HepG2 (cell line): ENCODE measurements around the gene RFC2. TPM values are rescaled to one million over a fixed set of nuclear protein-coding genes. Genes with fewer than 3 reads are reported as not detected.

ENCODE experiments used
- ATAC-seq: fragments of 200-7000 bp; cut with Tn5 transposase; 3 replicates; pipeline ENCODE4 v1.9.1; 2020; ENCODE audit warnings: mild to moderate bottlenecking, moderate library complexity
- BruUV-seq: library from RNA; stranded (reverse); fragments of 400-500 nt; replicated peaks from 2 replicates; lab custom pipeline; 2021; lab: Mats Ljungman, UMichigan
- CTCF ChIA-PET: fragments of 300-600 bp; formaldehyde crosslinking; extraction: SDS; loops from one replicate; lab custom pipeline; 2021; ENCODE audit warnings: low total read pairs, inconsistent platforms, low intra/inter-chr PET ratio; lab: Yijun Ruan, JAX
- POLR2A ChIA-PET: fragments of 350-600 bp; sonication (Branson Sonifier 250); formaldehyde crosslinking; loops from one replicate; lab custom pipeline; 2020; ENCODE audit warnings: antibody characterized with exemption, inconsistent platforms; lab: Yijun Ruan, JAX
- DNase-seq: peaks from one replicate; pipeline ENCODE4 v3.0.0-alpha.2; 2015; ENCODE audit warnings: low spot score
- FAIRE-seq: peaks from 3 replicates; lab custom pipeline; 2011; peaks lifted over from hg19 to GRCh38; lab: Jason Lieb, UNC
- H2AFZ ChIP-seq: one replicate; pipeline ENCODE4 v1.6.1; 2011; ENCODE audit warnings: low read length, inconsistent platforms
- H3K27ac ChIP-seq: fragments of 300-600 bp; 3 replicates; pipeline ENCODE4 v1.8.0; 2011; ENCODE audit warnings: mixed run types, mild to moderate bottlenecking, mixed read lengths, low read length, inconsistent platforms; ENCODE audit not compliant: insufficient read depth; ENCODE audit errors: extremely low read length
- H3K27me3 ChIP-seq, 2 experiments: fragments of 200-600 bp in 1 of 2; 2 replicates in 1 of 2; 3 replicates in 1 of 2; pipeline versions ENCODE4 v1.6.0 to v1.8.0; 2011; ENCODE audit warnings: low read length in 2 of 2, mild to moderate bottlenecking in 2 of 2, moderate library complexity in 2 of 2, inconsistent platforms in 1 of 2; ENCODE audit not compliant: insufficient read depth in 2 of 2, control insufficient read depth in 1 of 2
- H3K36me3 ChIP-seq, 2 experiments: fragments of 200-600 bp in 1 of 2; replicated peaks in 1 of 2; 2 replicates in 1 of 2; 3 replicates in 1 of 2; pipeline versions ENCODE4 v1.5.1 to v1.8.0; 2011; ENCODE audit warnings: low read length in 2 of 2, inconsistent platforms in 1 of 2; ENCODE audit not compliant: insufficient read depth in 2 of 2, control insufficient read depth in 1 of 2
- H3K4me1 ChIP-seq: 2 replicates; pipeline ENCODE4 v1.5.1; 2012; ENCODE audit warnings: low read length, inconsistent platforms; ENCODE audit not compliant: insufficient read depth
- H3K4me2 ChIP-seq: 2 replicates; pipeline ENCODE4 v1.6.0; 2011; ENCODE audit warnings: low read depth, low read length, inconsistent platforms
- H3K4me3 ChIP-seq, 3 experiments: fragments of 200-600 bp in 1 of 3; sonication (generic), shearing (Covaris generic) in 1 of 3; replicated peaks in 1 of 3; 2 replicates each; pipeline ENCODE4 v1.5.1; 2011 to 2016; ENCODE audit warnings: low read length in 3 of 3, inconsistent platforms in 2 of 3, low read depth in 2 of 3, mild to moderate bottlenecking in 2 of 3, control low read depth in 1 of 3, mixed read lengths in 1 of 3; ENCODE audit not compliant: insufficient read depth in 1 of 3
- H3K79me2 ChIP-seq: one replicate; pipeline ENCODE4 v1.6.1; 2011; ENCODE audit warnings: low read length, inconsistent platforms; ENCODE audit not compliant: insufficient read depth
- H3K9ac ChIP-seq: 2 replicates; pipeline ENCODE4 v1.6.0; 2011; ENCODE audit warnings: mild to moderate bottlenecking, low read depth, low read length, inconsistent platforms; ENCODE audit not compliant: insufficient read depth
- H3K9me3 ChIP-seq: 2 replicates; pipeline ENCODE4 v1.5.1; 2012; ENCODE audit warnings: mild to moderate bottlenecking, low read length
- H4K20me1 ChIP-seq: 2 replicates; pipeline ENCODE4 v1.6.0; 2011; ENCODE audit warnings: inconsistent platforms, mild to moderate bottlenecking, low read length, moderate library complexity; ENCODE audit not compliant: insufficient read depth
- FOXM1 ChIP-seq: sonication (generic); formaldehyde crosslinking; IDR thresholded peaks from 2 replicates; pipeline ENCODE4 v1.5.0; 2020; ENCODE audit warnings: missing genetic modification reagents
- HNRNPH1 ChIP-seq: fragments of 200-400 bp; formaldehyde crosslinking; optimal IDR thresholded peaks from 2 replicates; pipeline ENCODE3; 2017; ENCODE audit warnings: mild to moderate bottlenecking, low read depth, low read length
- KAT2B ChIP-seq: fragments of 150-350 bp; IDR thresholded peaks from 2 replicates; pipeline ENCODE4 v1.6.1; 2014; ENCODE audit warnings: low read depth, low read length, borderline replicate concordance
- MAFF ChIP-seq: IDR thresholded peaks from 2 replicates; pipeline ENCODE4 v1.6.1; 2011; ENCODE audit warnings: low read depth, low read length, improper control_type of control experiment
- MAFK ChIP-seq, 2 experiments: IDR thresholded peaks in 1 of 2; conservative IDR thresholded peaks in 1 of 2; 2 replicates each; pipeline ENCODE4 v1.6.1; 2011; ENCODE audit warnings: improper control_type of control experiment in 2 of 2, low read length in 2 of 2
- NFE2L1 ChIP-seq: sonication (generic); formaldehyde crosslinking; IDR thresholded peaks from 2 replicates; pipeline ENCODE4 v1.4.0; 2020; ENCODE audit warnings: missing genetic modification reagents, mild to moderate bottlenecking, borderline replicate concordance
- RNF2 ChIP-seq: fragments of 450-650 bp; conservative IDR thresholded peaks from 2 replicates; pipeline ENCODE4 v1.6.1; 2016; ENCODE audit warnings: low read depth
- ZNF350 ChIP-seq: sonication (generic); formaldehyde crosslinking; IDR thresholded peaks from 2 replicates; pipeline ENCODE4 v1.4.0; 2020; ENCODE audit warnings: mild to moderate bottlenecking, low read depth, missing genetic modification reagents, borderline replicate concordance
- ZNF883 ChIP-seq: sonication (generic); formaldehyde crosslinking; IDR thresholded peaks from 2 replicates; pipeline ENCODE4 v1.5.1; 2020; ENCODE audit warnings: mild to moderate bottlenecking, missing genetic modification reagents; ENCODE audit errors: not compliant biosample characterization
- WGBS: methylation state at CpG from one replicate; pipeline ENCODE4 v1.1.6; 2017; ENCODE audit warnings: low lambda C conversion rate; 5-methylcytosine and 5-hydroxymethylcytosine counted together
- in situ Hi-C: cut with HindIII; loops from 2 replicates; pipeline ENCODE4 v1.10.0; 2017; ENCODE audit warnings: low pct_unique_long_range_greater_than_20kb; ENCODE audit not compliant: extremely low pct_ligation_motif_present
- intact Hi-C: fragments of 100-400 bp; cut with micrococcal nuclease; formaldehyde crosslinking; loops from one replicate; pipeline ENCODE4 v1.10.0; 2022; ENCODE audit not compliant: unreplicated experiment
- polyA plus RNA-seq, 8 experiments: library from polyadenylated mRNA; depleted of rRNA in 3 of 8; stranded (reverse) in 7 of 8; unstranded in 1 of 8; fragments of >200 nt; fragmentation: Illumina TruSeq in 4 of 8; extraction: Trizol in 4 of 8; gene quantifications; 2 replicates each; pipeline versions ENCODE4 v1.2.1 to v1.2.3, GENCODE V29; 2011 to 2016; ENCODE audit warnings: low read depth in 4 of 8, missing spikeins in 1 of 8, mixed read lengths in 1 of 8; ENCODE audit not compliant: insufficient read depth in 1 of 8
- total RNA-seq, 5 experiments: library from RNA; depleted of rRNA; stranded (reverse); fragments of >200 nt; fragmentation: Illumina TruSeq; extraction: Trizol; gene quantifications; 2 replicates each; pipeline ENCODE4 v1.2.3, GENCODE V29; 2016; ENCODE audit warnings: low read depth in 1 of 5
- TF ChIP-seq, protein P1 (sequence below): sonication (generic); formaldehyde crosslinking; IDR thresholded peaks from 2 replicates; pipeline ENCODE4 v1.4.0; 2020; ENCODE audit warnings: missing genetic modification reagents
- TF ChIP-seq, protein P2 (sequence below): sonication (generic); formaldehyde crosslinking; IDR thresholded peaks from 2 replicates; pipeline ENCODE4 v1.5.0; 2020; ENCODE audit warnings: mild to moderate bottlenecking, missing genetic modification reagents

RFC2 gene
- total and polyA plus RNA-seq, 2 of the 13 experiments (the other 11 are each of a cell fraction or from before 2014, with no cell fraction given) = 14.6 to 43.5 TPM

DNA sequence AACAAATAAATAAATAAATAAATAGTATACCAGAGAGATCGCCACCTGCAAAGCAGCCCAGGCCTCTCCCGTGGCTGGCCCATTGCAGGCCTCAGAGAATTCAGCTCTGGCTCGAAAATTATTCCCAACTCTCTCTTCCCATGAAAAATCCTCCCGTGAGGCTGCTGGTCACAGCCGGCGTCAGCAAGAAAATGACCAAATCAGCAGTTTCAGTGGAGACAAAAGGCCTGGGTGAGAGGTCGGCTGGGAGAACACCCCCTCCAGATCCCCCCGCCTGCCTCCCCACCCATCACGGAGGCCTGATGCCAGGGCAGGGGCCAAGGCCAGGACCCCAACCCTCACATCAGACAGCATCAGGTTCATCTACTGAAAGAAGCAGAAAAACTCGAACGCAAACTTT lies 31.9 kb upstream of the RFC2 start:
- POLR2A ChIA-PET = interaction anchor here (8.4 kb wide), 1 partner anchor 16 kb away, joined by 60 read pairs; no protein-coding TSS in a partner anchor

More for the DNA sequence above, 31.9 kb upstream of the RFC2 start:
- in situ Hi-C loops = no loop called here
- 55% methylated on average over 11 of the region's 11 CpGs for WGBS
- Histone ChIP-seq H3K27me3 (peaks cover 0 to 12% of the 10 kb centered on the region in 2 experiments; a peak in 2 of 5 replicates), H3K79me2 (peaks cover 13% of the 10 kb centered on the region), H3K27ac (no peak overlapping the region), H2AFZ (no peak overlapping the region), H3K9ac (no peak overlapping the region), H3K9me3 (no peaks in the 10 kb centered on the region), H3K4me1 (peaks cover 48% of the 10 kb centered on the region), H3K4me2 (no peak overlapping the region), H3K4me3 (no peak overlapping the region), H3K36me3 (no peaks in the 10 kb centered on the region), H4K20me1 (no peaks in the 10 kb centered on the region)
- intact Hi-C loops = loop anchor here (5.0 kb wide), 1 partner anchor 116 kb away; no protein-coding TSS in a partner anchor
- CTCF ChIA-PET = no interaction called here
- FAIRE-seq (no peak), ATAC-seq (no peak), DNase-seq (no peak)
- TF ChIP-seq ZNF350 (CRISPR knock-in tag) (no peak), FOXM1 (no peak), KAT2B (no peak), HNRNPH1 (no peak), NFE2L1 (CRISPR knock-in tag) (no peak), MAFK (conservative IDR thresholded peaks at IDR 0.05 in 1 of 2, IDR thresholded peaks at IDR 0.05 in 1 of 2; ENCODE audit: low read length in 2 of 2) (peak; percentile 76 to 80), RNF2 (no peak), MAFF (peak; percentile 69), ZNF883 (CRISPR knock-in tag) (no peak)
- TF ChIP-seq, protein P1, sequence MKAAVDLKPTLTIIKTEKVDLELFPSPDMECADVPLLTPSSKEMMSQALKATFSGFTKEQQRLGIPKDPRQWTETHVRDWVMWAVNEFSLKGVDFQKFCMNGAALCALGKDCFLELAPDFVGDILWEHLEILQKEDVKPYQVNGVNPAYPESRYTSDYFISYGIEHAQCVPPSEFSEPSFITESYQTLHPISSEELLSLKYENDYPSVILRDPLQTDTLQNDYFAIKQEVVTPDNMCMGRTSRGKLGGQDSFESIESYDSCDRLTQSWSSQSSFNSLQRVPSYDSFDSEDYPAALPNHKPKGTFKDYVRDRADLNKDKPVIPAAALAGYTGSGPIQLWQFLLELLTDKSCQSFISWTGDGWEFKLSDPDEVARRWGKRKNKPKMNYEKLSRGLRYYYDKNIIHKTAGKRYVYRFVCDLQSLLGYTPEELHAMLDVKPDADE = no peak
- TF ChIP-seq, protein P2, sequence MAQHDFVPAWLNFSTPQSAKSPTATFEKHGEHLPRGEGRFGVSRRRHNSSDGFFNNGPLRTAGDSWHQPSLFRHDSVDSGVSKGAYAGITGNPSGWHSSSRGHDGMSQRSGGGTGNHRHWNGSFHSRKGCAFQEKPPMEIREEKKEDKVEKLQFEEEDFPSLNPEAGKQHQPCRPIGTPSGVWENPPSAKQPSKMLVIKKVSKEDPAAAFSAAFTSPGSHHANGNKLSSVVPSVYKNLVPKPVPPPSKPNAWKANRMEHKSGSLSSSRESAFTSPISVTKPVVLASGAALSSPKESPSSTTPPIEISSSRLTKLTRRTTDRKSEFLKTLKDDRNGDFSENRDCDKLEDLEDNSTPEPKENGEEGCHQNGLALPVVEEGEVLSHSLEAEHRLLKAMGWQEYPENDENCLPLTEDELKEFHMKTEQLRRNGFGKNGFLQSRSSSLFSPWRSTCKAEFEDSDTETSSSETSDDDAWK (CRISPR knock-in tag) = no peak
- BruUV-seq = no TSS peak
